Activated T-cell treated with anti-CD3 and anti-CD28 coated beads, Interleukin-2, amount 50 U/mL, for 72 hours (primary cell): Measurements from ENCODE around the gene MTAP. TPM values are rescaled to one million over a fixed set of nuclear protein-coding genes. Genes with fewer than 3 reads are reported as not detected.
A peak's percentile ranks its signal among the peaks of the same experiment; 100 is the strongest.
"Not testable (repeated sequence)": the region's sequence is repeated elsewhere in the genome, so short reads cannot be mapped to it uniquely, and the experiment has no call there.

Source experiments
- ATAC-seq, 2 donors: fragments of 150-1000 bp; cut with Tn5 transposase; replicated peaks in 1 of 2; 2 replicates each; pipeline ENCODE4 v1.10.0; 2021; ENCODE audit warnings: moderate library complexity in 2 of 2, mild to moderate bottlenecking in 1 of 2
- DNase-seq, 2 donors: peaks; one replicate each; pipeline ENCODE4 v3.0.0; 2021 to 2022; ENCODE audit warnings: mixed read lengths in 1 of 2
- H3K27ac Mint-ChIP-seq: one replicate; pipeline ENCODE4 v1.8.0; 2022; ENCODE audit warnings: mild to moderate bottlenecking, moderate library complexity, mixed read lengths
- H3K27me3 Mint-ChIP-seq: one replicate; pipeline ENCODE4 v1.8.0; 2022; ENCODE audit warnings: low read depth, mixed read lengths
- H3K36me3 Mint-ChIP-seq, 2 donors: one replicate each; pipeline ENCODE4 v1.8.0; 2022; ENCODE audit warnings: mixed read lengths in 2 of 2, mild to moderate bottlenecking in 1 of 2; ENCODE audit not compliant: insufficient read depth in 2 of 2
- H3K4me1 Mint-ChIP-seq: one replicate; pipeline ENCODE4 v1.8.0; 2022; ENCODE audit warnings: low read depth, mixed read lengths
- H3K4me3 Mint-ChIP-seq, 2 donors: one replicate each; pipeline ENCODE4 v1.8.0; 2022; ENCODE audit warnings: mild to moderate bottlenecking in 2 of 2, mixed read lengths in 2 of 2, moderate library complexity in 2 of 2
- H3K9me3 Mint-ChIP-seq, 2 donors: one replicate each; pipeline ENCODE4 v1.8.0; 2022; ENCODE audit warnings: mixed read lengths in 2 of 2
- total RNA-seq, 2 donors: library from RNA; stranded (reverse); gene quantifications; one replicate each; pipeline ENCODE4 v1.2.3, GENCODE V29; 2022

Gene MTAP
- total RNA-seq, 2 donors from 2014 or later = 67.1 to 71.3 TPM

GRCh38 chr9:21959268-21959667, 156.8 kb downstream of the MTAP start:
- not testable (repeated sequence) for H3K4me3 Mint-ChIP-seq

GRCh38 chr9:21961569-21961968, 159.1 kb downstream of the MTAP start:
- no peak overlapping the region for H3K27ac Mint-ChIP-seq
- H3K9me3 Mint-ChIP-seq = peaks cover 0 to 5% of the 10 kb centered on the region in 2 donors
- peaks cover 6 to 8% of the 10 kb centered on the region in 2 donors for H3K36me3 Mint-ChIP-seq
- H3K4me3 Mint-ChIP-seq = no peak overlapping the region
- no peak for ATAC-seq
- DNase-seq = no peak
- H3K4me1 Mint-ChIP-seq = peaks cover 20% of the 10 kb centered on the region
- peaks cover 64% of the 10 kb centered on the region for H3K27me3 Mint-ChIP-seq

More at GRCh38 chr9:21959268-21959667, 156.8 kb downstream of the MTAP start:
- DNase-seq, H3K4me1 Mint-ChIP-seq, ATAC-seq, H3K36me3 Mint-ChIP-seq, H3K27ac Mint-ChIP-seq, H3K9me3 Mint-ChIP-seq: not testable (repeated sequence)
- peaks cover 49% of the 10 kb centered on the region for H3K27me3 Mint-ChIP-seq

- peaks cover 94% of the 10 kb centered on the region for H3K27me3 Mint-ChIP-seq
Observed at GRCh38 chr9:21964925-21965385, 162.5 kb downstream of the MTAP start.

GRCh38 chr9:21965401-21965951, 163.0 kb downstream of the MTAP start:
- Mint-ChIP-seq H3K27ac (no peak overlapping the region), H3K36me3 (peaks cover 15 to 17% of the 10 kb centered on the region in 2 donors), H3K4me3 (peak overlapping the region; percentile 70 to 83), H3K27me3 (peaks cover 94% of the 10 kb centered on the region), H3K4me1 (peaks cover 48% of the 10 kb centered on the region), H3K9me3 (peaks cover 0 to 7% of the 10 kb centered on the region in 2 donors)
- peak; percentile 71 to 82 for ATAC-seq
- peak; percentile 62 to 69 for DNase-seq

More at GRCh38 chr9:21964925-21965385, 162.5 kb downstream of the MTAP start:
- Mint-ChIP-seq H3K9me3 (peaks cover 0 to 7% of the 10 kb centered on the region in 2 donors), H3K36me3 (peaks cover 15 to 17% of the 10 kb centered on the region in 2 donors), H3K4me1 (peaks cover 46% of the 10 kb centered on the region), H3K4me3 (peak overlapping the region; percentile 70 to 83), H3K27ac (peak overlapping the region; percentile 3)
- DNase-seq (peak; percentile 67 to 76), ATAC-seq (peak; percentile 78 to 80)

GRCh38 chr9:21966140-21966851, 163.9 kb downstream of the MTAP start:
- peak overlapping the region; percentile 45 to 83 for H3K4me3 Mint-ChIP-seq
- peaks cover 96% of the 10 kb centered on the region for H3K27me3 Mint-ChIP-seq

GRCh38 chr9:21967169-21967568, 164.7 kb downstream of the MTAP start:
- Mint-ChIP-seq H3K9me3 (peaks cover 0 to 7% of the 10 kb centered on the region in 2 donors), H3K4me1 (peaks cover 54% of the 10 kb centered on the region), H3K36me3 (peaks cover 13 to 17% of the 10 kb centered on the region in 2 donors), H3K4me3 (no peak overlapping the region), H3K27me3 (peaks cover 100% of the 10 kb centered on the region), H3K27ac (peak overlapping the region; percentile 69)
- ATAC-seq (no peak), DNase-seq (no peak)

More at GRCh38 chr9:21966140-21966851, 163.9 kb downstream of the MTAP start:
- peak overlapping the region; percentile 69 for H3K27ac Mint-ChIP-seq
- H3K4me1 Mint-ChIP-seq = peaks cover 52% of the 10 kb centered on the region
- peaks cover 0 to 7% of the 10 kb centered on the region in 2 donors for H3K9me3 Mint-ChIP-seq
- H3K36me3 Mint-ChIP-seq = peaks cover 15 to 17% of the 10 kb centered on the region in 2 donors
- ATAC-seq (no peak), DNase-seq (no peak)

- peak overlapping the region; percentile 61 to 66 for H3K4me3 Mint-ChIP-seq
- ATAC-seq (no peak), DNase-seq (no peak)
- peaks cover 100% of the 10 kb centered on the region for H3K27me3 Mint-ChIP-seq
- peak overlapping the region; percentile 64 for H3K27ac Mint-ChIP-seq
- peaks cover 54% of the 10 kb centered on the region for H3K4me1 Mint-ChIP-seq
- H3K36me3 Mint-ChIP-seq = peaks cover 12 to 17% of the 10 kb centered on the region in 2 donors
- peaks cover 0 to 5% of the 10 kb centered on the region in 2 donors for H3K9me3 Mint-ChIP-seq
Observed at GRCh38 chr9:21967702-21968101, 165.3 kb downstream of the MTAP start.

- H3K4me1 Mint-ChIP-seq = peaks cover 54% of the 10 kb centered on the region
- no peak for ATAC-seq
- H3K4me3 Mint-ChIP-seq = peak overlapping the region; percentile 22 to 66
- DNase-seq = no peak
- H3K9me3 Mint-ChIP-seq = peaks cover 0 to 2% of the 10 kb centered on the region in 2 donors
- peaks cover 10 to 15% of the 10 kb centered on the region in 2 donors for H3K36me3 Mint-ChIP-seq
- peak overlapping the region; percentile 25 for H3K27ac Mint-ChIP-seq
- peaks cover 100% of the 10 kb centered on the region for H3K27me3 Mint-ChIP-seq
Observed at GRCh38 chr9:21968331-21969010, 166.0 kb downstream of the MTAP start.

- Mint-ChIP-seq H3K4me3 (peak overlapping the region; percentile 22 to 66), H3K4me1 (peaks cover 56% of the 10 kb centered on the region), H3K27me3 (peaks cover 100% of the 10 kb centered on the region), H3K9me3 (peaks cover 0 to 2% of the 10 kb centered on the region in 2 donors), H3K27ac (peak overlapping the region; percentile 25), H3K36me3 (peaks cover 8 to 9% of the 10 kb centered on the region in 2 donors)
- DNase-seq (no peak), ATAC-seq (no peak)
Observed at GRCh38 chr9:21969011-21969940, 166.8 kb downstream of the MTAP start.

GRCh38 chr9:21969951-21970799, 167.7 kb downstream of the MTAP start:
- H3K9me3 Mint-ChIP-seq = peaks cover 0 to 2% of the 10 kb centered on the region in 2 donors
- peaks cover 56% of the 10 kb centered on the region for H3K4me1 Mint-ChIP-seq
- H3K36me3 Mint-ChIP-seq = peaks cover 8 to 9% of the 10 kb centered on the region in 2 donors
- peak overlapping the region in 1 of 2 donors; percentile 37 for H3K4me3 Mint-ChIP-seq
- no peak for ATAC-seq
- H3K27me3 Mint-ChIP-seq = peaks cover 100% of the 10 kb centered on the region
- no peak overlapping the region for H3K27ac Mint-ChIP-seq
- no peak for DNase-seq

- DNase-seq (no peak), ATAC-seq (no peak)
- H3K27me3 Mint-ChIP-seq = peaks cover 100% of the 10 kb centered on the region
- peaks cover 0 to 2% of the 10 kb centered on the region in 2 donors for H3K9me3 Mint-ChIP-seq
- no peak overlapping the region for H3K4me3 Mint-ChIP-seq
- H3K27ac Mint-ChIP-seq = no peak overlapping the region
- H3K36me3 Mint-ChIP-seq = peaks cover 8 to 9% of the 10 kb centered on the region in 2 donors
- peaks cover 53% of the 10 kb centered on the region for H3K4me1 Mint-ChIP-seq
Observed at GRCh38 chr9:21970800-21971640, 168.6 kb downstream of the MTAP start.
